Liver (tissue), 9 donors: ENCODE measurements around the gene ETV3. TPM values are rescaled to one million over a fixed set of nuclear protein-coding genes. Genes with fewer than 3 reads are reported as not detected.

ENCODE experiments used
- DNase-seq: peaks from one replicate; pipeline ENCODE4 v3.0.0-alpha.2; 2017; ENCODE audit warnings: low spot score
- H3K27ac ChIP-seq, 2 donors: one replicate each; pipeline ENCODE4 v1.7.0; 2013; ENCODE audit warnings: inconsistent platforms in 2 of 2, low read length in 2 of 2, control low read depth in 1 of 2, low read depth in 1 of 2, mild to moderate bottlenecking in 1 of 2
- H3K27me3 ChIP-seq, 4 donors: one replicate each; pipeline versions ENCODE4 v1.6.1 to v1.7.0; 2013; ENCODE audit warnings: low read length in 3 of 4, inconsistent platforms in 1 of 4, mild to moderate bottlenecking in 1 of 4, moderate library complexity in 1 of 4; ENCODE audit not compliant: control insufficient read depth in 4 of 4, insufficient read depth in 4 of 4
- H3K36me3 ChIP-seq, 4 donors: one replicate each; pipeline versions ENCODE4 v1.6.1 to v1.7.0; 2013; ENCODE audit warnings: low read length in 3 of 4, mild to moderate bottlenecking in 3 of 4, low read depth in 1 of 4, moderate library complexity in 1 of 4; ENCODE audit not compliant: control insufficient read depth in 4 of 4, insufficient read depth in 3 of 4
- H3K4me1 ChIP-seq, 4 donors: one replicate each; pipeline versions ENCODE4 v1.6.1 to v1.7.0; 2013; ENCODE audit warnings: low read length in 3 of 4, mild to moderate bottlenecking in 3 of 4, moderate library complexity in 1 of 4; ENCODE audit not compliant: control insufficient read depth in 4 of 4, insufficient read depth in 4 of 4
- H3K4me3 ChIP-seq, 3 donors: one replicate each; pipeline versions ENCODE4 v1.6.1 to v1.7.0; 2013; ENCODE audit warnings: low read length in 3 of 3, control low read depth in 1 of 3, low read depth in 1 of 3, mild to moderate bottlenecking in 1 of 3
- H3K9ac ChIP-seq, 2 donors: one replicate each; pipeline ENCODE4 v1.7.0; 2013; ENCODE audit warnings: low read length in 2 of 2, mild to moderate bottlenecking in 2 of 2, moderate library complexity in 2 of 2, control low read depth in 1 of 2, low read depth in 1 of 2
- H3K9me3 ChIP-seq, 4 donors: one replicate each; pipeline versions ENCODE4 v1.6.1 to v1.7.0; 2013; ENCODE audit warnings: low read length in 3 of 4; ENCODE audit not compliant: control insufficient read depth in 4 of 4
- EGR1 ChIP-seq, 2 donors: IDR thresholded peaks; 2 replicates each; pipeline ENCODE4 v1.6.1; 2016 to 2018; ENCODE audit warnings: antibody characterized with exemption in 2 of 2, low read depth in 2 of 2
- FOXA1 ChIP-seq: IDR thresholded peaks from 2 replicates; pipeline ENCODE4 v1.6.1; 2016; ENCODE audit warnings: antibody characterized with exemption
- FOXA2 ChIP-seq: IDR thresholded peaks from 2 replicates; pipeline ENCODE4 v1.6.1; 2016; ENCODE audit warnings: antibody characterized with exemption
- GABPA ChIP-seq, 2 donors: IDR thresholded peaks in 1 of 2; conservative IDR thresholded peaks in 1 of 2; 2 replicates each; pipeline ENCODE4 v1.6.1; 2016; ENCODE audit warnings: antibody characterized with exemption in 2 of 2, mild to moderate bottlenecking in 1 of 2, moderate library complexity in 1 of 2
- HNF4A ChIP-seq, 2 donors: conservative IDR thresholded peaks; 2 replicates each; pipeline ENCODE4 v1.6.1; 2016; ENCODE audit warnings: antibody characterized with exemption in 2 of 2, mild to moderate bottlenecking in 2 of 2
- HNF4G ChIP-seq: IDR thresholded peaks from 2 replicates; pipeline ENCODE4 v1.6.1; 2016; ENCODE audit warnings: antibody characterized with exemption
- JUND ChIP-seq, 2 donors: IDR thresholded peaks; 2 replicates each; pipeline ENCODE4 v1.6.1; 2016; ENCODE audit warnings: antibody characterized with exemption in 2 of 2
- NR2F2 ChIP-seq: IDR thresholded peaks from 2 replicates; pipeline ENCODE4 v1.6.1; 2016; ENCODE audit warnings: antibody characterized with exemption
- RAD21 ChIP-seq, 2 donors: IDR thresholded peaks; 2 replicates each; pipeline ENCODE4 v1.6.1; 2016; ENCODE audit warnings: antibody characterized with exemption in 2 of 2, mild to moderate bottlenecking in 2 of 2
- RXRA ChIP-seq, 2 donors: IDR thresholded peaks; 2 replicates each; pipeline ENCODE4 v1.6.1; 2017 to 2018; ENCODE audit warnings: antibody characterized with exemption in 2 of 2, mild to moderate bottlenecking in 1 of 2
- SP1 ChIP-seq: IDR thresholded peaks from 2 replicates; pipeline ENCODE4 v1.6.1; 2018; ENCODE audit warnings: antibody characterized with exemption, mild to moderate bottlenecking
- TAF1 ChIP-seq: conservative IDR thresholded peaks from 2 replicates; pipeline ENCODE4 v1.6.1; 2016; ENCODE audit warnings: antibody characterized with exemption, mild to moderate bottlenecking
- YY1 ChIP-seq: IDR thresholded peaks from 2 replicates; pipeline ENCODE4 v1.6.1; 2016; ENCODE audit warnings: antibody characterized with exemption, mild to moderate bottlenecking
- WGBS: extraction: QIAGEN DNeasy Blood & Tissue Kit; methylation state at CpG from one replicate; pipeline ENCODE4 v1.1.7; 2013; 5-methylcytosine and 5-hydroxymethylcytosine counted together
- polyA plus RNA-seq, 2 donors: library from polyadenylated mRNA; stranded (reverse) in 1 of 2; unstranded in 1 of 2; fragments of 200-250 nt in 1 of 2; fragments of >200 nt in 1 of 2; fragmentation: Nextera tagmentation in 1 of 2; extraction: Ambion mirVana in 1 of 2; gene quantifications; one replicate each; pipeline versions ENCODE4 v1.2.1 to v1.2.3, GENCODE V29; 2013 to 2015
- total RNA-seq, 2 donors: library from RNA; depleted of rRNA; stranded (reverse); fragments of >200 nt; gene quantifications; one replicate each; pipeline ENCODE4 v1.2.3, GENCODE V29; 2014
- TF ChIP-seq, protein P1 (sequence below): IDR thresholded peaks from 2 replicates; pipeline ENCODE4 v1.6.1; 2016; ENCODE audit warnings: antibody characterized with exemption
- TF ChIP-seq, protein P2 (sequence below): fragments of 150-350 bp; IDR thresholded peaks from 2 replicates; pipeline ENCODE4 v1.5.1; 2017; ENCODE audit warnings: improper control_type of control experiment, low read depth, low read length; ENCODE audit not compliant: missing input control
- TF ChIP-seq, protein P3 (sequence below): IDR thresholded peaks from 2 replicates; pipeline ENCODE4 v1.6.1; 2016; ENCODE audit warnings: antibody characterized with exemption
- TF ChIP-seq, protein P4 (sequence below): IDR thresholded peaks from 2 replicates; pipeline ENCODE4 v1.6.1; 2016; ENCODE audit warnings: antibody characterized with exemption, mild to moderate bottlenecking
- TF ChIP-seq, protein P5 (sequence below): IDR thresholded peaks from 2 replicates; pipeline ENCODE4 v1.6.1; 2016; ENCODE audit warnings: antibody characterized with exemption
- donor health status: healthy.
- donor health status: healthy.
- donor health status: healthy.
- donor health status: healthy.
- donor health status: healthy.

The ETV3 gene
- total and polyA plus RNA-seq, 4 donors, result 2.0 to 10.8 (median 5.3) TPM

DNA sequence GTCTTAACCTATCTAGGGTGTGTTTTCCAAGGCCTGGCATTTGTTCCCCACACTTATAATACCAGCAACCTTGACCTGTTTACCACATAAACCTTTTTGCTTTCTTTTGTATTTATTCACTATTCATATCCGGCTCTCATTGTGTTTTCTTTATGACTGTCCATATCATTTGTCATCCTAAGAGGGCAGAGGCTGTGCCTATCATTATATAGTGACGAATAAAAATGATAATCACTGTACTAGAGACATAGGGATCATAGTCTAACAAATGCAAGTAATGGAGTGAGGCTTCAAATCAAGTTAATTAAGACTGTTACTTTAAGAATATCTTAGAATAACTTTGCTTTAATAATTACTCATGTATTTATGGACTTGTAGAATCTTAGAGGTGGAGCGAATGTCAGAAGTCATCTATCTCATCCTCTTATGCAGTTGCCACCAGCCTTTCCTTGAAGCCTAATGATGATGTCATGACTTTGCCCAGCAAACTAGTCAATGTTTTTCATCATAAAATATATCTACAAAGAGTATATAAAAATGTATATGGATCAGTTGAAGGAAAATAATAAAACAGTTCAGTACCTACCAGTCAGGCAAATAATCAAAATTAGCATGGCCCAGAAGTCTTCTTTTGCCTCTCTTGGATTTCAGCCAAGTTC lies 4.7 kb upstream of the ETV3 start:
- H3K4me1 ChIP-seq, result peaks cover 0 to 7% (median 4%) of the 10 kb centered on the region in 4 donors
- WGBS, result 88% methylated on average over 3 of the region's 3 CpGs
- H3K27ac ChIP-seq, result no peak overlapping the region
- H3K9ac ChIP-seq, result no peak overlapping the region
- no peak overlapping the region for H3K4me3 ChIP-seq
- H3K27me3 ChIP-seq, result no peaks in the 10 kb centered on the region
- H3K9me3 ChIP-seq, result no peaks in the 10 kb centered on the region
- DNase-seq, result no peak
- TF ChIP-seq YY1, result no peak
- no peak for TF ChIP-seq NR2F2
- TF ChIP-seq, protein P1, sequence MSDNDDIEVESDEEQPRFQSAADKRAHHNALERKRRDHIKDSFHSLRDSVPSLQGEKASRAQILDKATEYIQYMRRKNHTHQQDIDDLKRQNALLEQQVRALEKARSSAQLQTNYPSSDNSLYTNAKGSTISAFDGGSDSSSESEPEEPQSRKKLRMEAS, result no peak
- TF ChIP-seq EGR1 (IDR thresholded peaks at IDR 0.05; ENCODE audit: low read depth in 2 of 2), result no peak
- no peak for TF ChIP-seq GABPA (IDR thresholded peaks at IDR 0.05 in 1 of 2, conservative IDR thresholded peaks at IDR 0.05 in 1 of 2)
- TF ChIP-seq, protein P2, sequence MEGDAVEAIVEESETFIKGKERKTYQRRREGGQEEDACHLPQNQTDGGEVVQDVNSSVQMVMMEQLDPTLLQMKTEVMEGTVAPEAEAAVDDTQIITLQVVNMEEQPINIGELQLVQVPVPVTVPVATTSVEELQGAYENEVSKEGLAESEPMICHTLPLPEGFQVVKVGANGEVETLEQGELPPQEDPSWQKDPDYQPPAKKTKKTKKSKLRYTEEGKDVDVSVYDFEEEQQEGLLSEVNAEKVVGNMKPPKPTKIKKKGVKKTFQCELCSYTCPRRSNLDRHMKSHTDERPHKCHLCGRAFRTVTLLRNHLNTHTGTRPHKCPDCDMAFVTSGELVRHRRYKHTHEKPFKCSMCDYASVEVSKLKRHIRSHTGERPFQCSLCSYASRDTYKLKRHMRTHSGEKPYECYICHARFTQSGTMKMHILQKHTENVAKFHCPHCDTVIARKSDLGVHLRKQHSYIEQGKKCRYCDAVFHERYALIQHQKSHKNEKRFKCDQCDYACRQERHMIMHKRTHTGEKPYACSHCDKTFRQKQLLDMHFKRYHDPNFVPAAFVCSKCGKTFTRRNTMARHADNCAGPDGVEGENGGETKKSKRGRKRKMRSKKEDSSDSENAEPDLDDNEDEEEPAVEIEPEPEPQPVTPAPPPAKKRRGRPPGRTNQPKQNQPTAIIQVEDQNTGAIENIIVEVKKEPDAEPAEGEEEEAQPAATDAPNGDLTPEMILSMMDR, result no peak
- no peak for TF ChIP-seq SP1
- no peak for TF ChIP-seq JUND (IDR thresholded peaks at IDR 0.05)
- no peak for TF ChIP-seq FOXA2
- TF ChIP-seq RXRA (IDR thresholded peaks at IDR 0.05), result no peak
- TF ChIP-seq, protein P3, sequence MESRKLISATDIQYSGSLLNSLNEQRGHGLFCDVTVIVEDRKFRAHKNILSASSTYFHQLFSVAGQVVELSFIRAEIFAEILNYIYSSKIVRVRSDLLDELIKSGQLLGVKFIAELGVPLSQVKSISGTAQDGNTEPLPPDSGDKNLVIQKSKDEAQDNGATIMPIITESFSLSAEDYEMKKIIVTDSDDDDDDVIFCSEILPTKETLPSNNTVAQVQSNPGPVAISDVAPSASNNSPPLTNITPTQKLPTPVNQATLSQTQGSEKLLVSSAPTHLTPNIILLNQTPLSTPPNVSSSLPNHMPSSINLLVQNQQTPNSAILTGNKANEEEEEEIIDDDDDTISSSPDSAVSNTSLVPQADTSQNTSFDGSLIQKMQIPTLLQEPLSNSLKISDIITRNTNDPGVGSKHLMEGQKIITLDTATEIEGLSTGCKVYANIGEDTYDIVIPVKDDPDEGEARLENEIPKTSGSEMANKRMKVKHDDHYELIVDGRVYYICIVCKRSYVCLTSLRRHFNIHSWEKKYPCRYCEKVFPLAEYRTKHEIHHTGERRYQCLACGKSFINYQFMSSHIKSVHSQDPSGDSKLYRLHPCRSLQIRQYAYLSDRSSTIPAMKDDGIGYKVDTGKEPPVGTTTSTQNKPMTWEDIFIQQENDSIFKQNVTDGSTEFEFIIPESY, result no peak
- TF ChIP-seq TAF1, result no peak
- no peak for TF ChIP-seq FOXA1
- TF ChIP-seq HNF4G, result no peak
- no peak for TF ChIP-seq RAD21 (IDR thresholded peaks at IDR 0.05)
- no peak for TF ChIP-seq HNF4A (conservative IDR thresholded peaks at IDR 0.05)
- TF ChIP-seq, protein P4, sequence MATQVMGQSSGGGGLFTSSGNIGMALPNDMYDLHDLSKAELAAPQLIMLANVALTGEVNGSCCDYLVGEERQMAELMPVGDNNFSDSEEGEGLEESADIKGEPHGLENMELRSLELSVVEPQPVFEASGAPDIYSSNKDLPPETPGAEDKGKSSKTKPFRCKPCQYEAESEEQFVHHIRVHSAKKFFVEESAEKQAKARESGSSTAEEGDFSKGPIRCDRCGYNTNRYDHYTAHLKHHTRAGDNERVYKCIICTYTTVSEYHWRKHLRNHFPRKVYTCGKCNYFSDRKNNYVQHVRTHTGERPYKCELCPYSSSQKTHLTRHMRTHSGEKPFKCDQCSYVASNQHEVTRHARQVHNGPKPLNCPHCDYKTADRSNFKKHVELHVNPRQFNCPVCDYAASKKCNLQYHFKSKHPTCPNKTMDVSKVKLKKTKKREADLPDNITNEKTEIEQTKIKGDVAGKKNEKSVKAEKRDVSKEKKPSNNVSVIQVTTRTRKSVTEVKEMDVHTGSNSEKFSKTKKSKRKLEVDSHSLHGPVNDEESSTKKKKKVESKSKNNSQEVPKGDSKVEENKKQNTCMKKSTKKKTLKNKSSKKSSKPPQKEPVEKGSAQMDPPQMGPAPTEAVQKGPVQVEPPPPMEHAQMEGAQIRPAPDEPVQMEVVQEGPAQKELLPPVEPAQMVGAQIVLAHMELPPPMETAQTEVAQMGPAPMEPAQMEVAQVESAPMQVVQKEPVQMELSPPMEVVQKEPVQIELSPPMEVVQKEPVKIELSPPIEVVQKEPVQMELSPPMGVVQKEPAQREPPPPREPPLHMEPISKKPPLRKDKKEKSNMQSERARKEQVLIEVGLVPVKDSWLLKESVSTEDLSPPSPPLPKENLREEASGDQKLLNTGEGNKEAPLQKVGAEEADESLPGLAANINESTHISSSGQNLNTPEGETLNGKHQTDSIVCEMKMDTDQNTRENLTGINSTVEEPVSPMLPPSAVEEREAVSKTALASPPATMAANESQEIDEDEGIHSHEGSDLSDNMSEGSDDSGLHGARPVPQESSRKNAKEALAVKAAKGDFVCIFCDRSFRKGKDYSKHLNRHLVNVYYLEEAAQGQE, result no peak
- TF ChIP-seq, protein P5, sequence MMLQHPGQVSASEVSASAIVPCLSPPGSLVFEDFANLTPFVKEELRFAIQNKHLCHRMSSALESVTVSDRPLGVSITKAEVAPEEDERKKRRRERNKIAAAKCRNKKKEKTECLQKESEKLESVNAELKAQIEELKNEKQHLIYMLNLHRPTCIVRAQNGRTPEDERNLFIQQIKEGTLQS, result no peak
- H3K36me3 ChIP-seq, result no peaks in the 10 kb centered on the region
